ENCODE data around the gene WDR62. TPM values are rescaled to one million over a fixed set of nuclear protein-coding genes. Genes with fewer than 3 reads are reported as not detected.

Gene WDR62
- total RNA-seq, 1 experiment from 2014 or later, result 51.4 TPM

GRCh38 chr19:36013280-36014011, 41.3 kb upstream of the WDR62 start:
- DNase-seq (ENCODE audit: low read depth, low spot score) (no peak), ATAC-seq (no peak)
- TF ChIP-seq TCF7L2 (IDR thresholded peaks at IDR 0.05; ENCODE audit: low read depth, low read length) (no peak), SIN3A (IDR thresholded peaks at IDR 0.05; ENCODE audit: borderline replicate concordance, insufficient read depth, low read depth, low read length) (no peak), CTCF (IDR thresholded peaks at IDR 0.05) (no peak), POLR2AphosphoS5 (IDR thresholded peaks at IDR 0.05; ENCODE audit: low read depth, low read length) (no peak), REST (IDR thresholded peaks at IDR 0.05; ENCODE audit: insufficient read depth in 1 of 2, low read depth in 2 of 2, low read length in 1 of 2) (no peak)
- in situ Hi-C loops (cut with HindIII; ENCODE audit: low pct_unique_long_range_greater_than_20kb, low sequenced_read_pairs) (no loop called here), intact Hi-C loops (cut with micrococcal nuclease; ENCODE audit: unreplicated experiment) (no loop called here)
- Histone ChIP-seq H3K27me3 (ENCODE audit: control insufficient read depth, insufficient read depth, low read length) (no peaks in the 10 kb centered on the region), H3K4me3 (ENCODE audit: low read depth in 2 of 2, low read length in 2 of 2) (peak overlapping the region; percentile 74 to 97), H3K4me1 (ENCODE audit: control insufficient read depth, insufficient read depth, low read length) (peaks cover 24% of the 10 kb centered on the region), H3K27ac (ENCODE audit: low read length) (peak overlapping the region; percentile 91), H3K36me3 (ENCODE audit: control insufficient read depth, insufficient read depth, low read length) (no peaks in the 10 kb centered on the region), H3K9me3 (ENCODE audit: control insufficient read depth, insufficient read depth, low read depth, low read length) (no peaks in the 10 kb centered on the region)
- ChIA-PET CTCF (no interaction called here), POLR2A (interaction anchor here (0.5 kb wide), 2 partner anchors 14 to 87 kb away, joined by 7 to 10 read pairs; no protein-coding TSS in a partner anchor)
- TSS peak; percentile 92 for BruUV-seq (replicated peaks)

- TSS peak; percentile 91 for BruUV-seq (replicated peaks)
- no peaks in the 10 kb centered on the region for H3K27me3 ChIP-seq (ENCODE audit: control insufficient read depth, insufficient read depth, low read length)
- ChIA-PET CTCF (no interaction called here), POLR2A (interaction anchor here (0.5 to 0.6 kb wide), 4 partner anchors 12 to 387 kb away, joined by 3 to 10 read pairs (median 6); no protein-coding TSS in a partner anchor)
- H3K36me3 ChIP-seq (ENCODE audit: control insufficient read depth, insufficient read depth, low read length), result no peaks in the 10 kb centered on the region
- intact Hi-C loops (cut with micrococcal nuclease; ENCODE audit: unreplicated experiment), result no loop called here
- H3K27ac ChIP-seq (ENCODE audit: low read length), result peak within 1 kb of the TSS; percentile 91
- in situ Hi-C loops (cut with HindIII; ENCODE audit: low pct_unique_long_range_greater_than_20kb, low sequenced_read_pairs), result no loop called here
- peak within 1 kb of the TSS; percentile 74 to 97 for H3K4me3 ChIP-seq (ENCODE audit: low read depth in 2 of 2, low read length in 2 of 2)
- peaks cover 18% of the 10 kb centered on the region for H3K4me1 ChIP-seq (ENCODE audit: control insufficient read depth, insufficient read depth, low read length)
- ATAC-seq (peak; percentile 98), DNase-seq (ENCODE audit: low read depth, low spot score) (peak; percentile 94)
- H3K9me3 ChIP-seq (ENCODE audit: control insufficient read depth, insufficient read depth, low read depth, low read length), result no peaks in the 10 kb centered on the region
- TF ChIP-seq CTCF (IDR thresholded peaks at IDR 0.05) (no peak), TCF7L2 (IDR thresholded peaks at IDR 0.05; ENCODE audit: low read depth, low read length) (peak; percentile 21; the same call in 1 of the 2 replicates), REST (IDR thresholded peaks at IDR 0.05; ENCODE audit: insufficient read depth in 1 of 2, low read depth in 2 of 2, low read length in 1 of 2) (peak; percentile 68 to 79; a peak in 3 of 4 replicates), SIN3A (IDR thresholded peaks at IDR 0.05; ENCODE audit: borderline replicate concordance, insufficient read depth, low read depth, low read length) (no peak; the same call in 1 of the 2 replicates), POLR2AphosphoS5 (IDR thresholded peaks at IDR 0.05; ENCODE audit: low read depth, low read length) (peak; percentile 61; the same call in 1 of the 2 replicates)
Measured at GRCh38 chr19:36014012-36014924, 40.4 kb upstream of the WDR62 start, which contains the start of gene ALKBH6. Gene ALKBH6 (minus strand): TSS chr19:36014213. CDS start chr19:36013397, 816 bp downstream.
